Memory B cell (primary cell): ENCODE results near the gene ZEB2.

Source experiments
- ATAC-seq: fragments of 150-1000 bp; cut with Tn5 transposase; 2 replicates; pipeline ENCODE4 v1.10.0; 2021; ENCODE audit warnings: low read depth, mild to moderate bottlenecking, moderate library complexity
- DNase-seq, 2 donors: peaks; one replicate each; pipeline ENCODE4 v3.0.0; 2022; ENCODE audit warnings: low spot score in 2 of 2
- H3K27ac Mint-ChIP-seq: one replicate; pipeline ENCODE4 v1.8.0; 2022; ENCODE audit warnings: mild to moderate bottlenecking, moderate library complexity, mixed read lengths
- H3K27me3 Mint-ChIP-seq: one replicate; pipeline ENCODE4 v1.8.0; 2022; ENCODE audit warnings: mixed read lengths
- H3K36me3 Mint-ChIP-seq: one replicate; pipeline ENCODE4 v1.8.0; 2022; ENCODE audit warnings: mild to moderate bottlenecking, mixed read lengths
- H3K4me1 Mint-ChIP-seq: one replicate; pipeline ENCODE4 v1.8.0; 2022; ENCODE audit warnings: mixed read lengths
- H3K4me3 Mint-ChIP-seq: one replicate; pipeline ENCODE4 v1.8.0; 2022; ENCODE audit warnings: mild to moderate bottlenecking, moderate library complexity, mixed read lengths
- H3K9me3 Mint-ChIP-seq: one replicate; pipeline ENCODE4 v1.8.0; 2022; ENCODE audit warnings: mixed read lengths

ZEB2 gene

GRCh38 chr2:144513388-144514101 is 6.4 kb downstream of the ZEB2 start:
- peaks cover 9% of the 10 kb centered on the region for H3K36me3 Mint-ChIP-seq
- H3K4me3 Mint-ChIP-seq: peak overlapping the region; percentile 81
- no peaks in the 10 kb centered on the region for H3K9me3 Mint-ChIP-seq
- peaks cover 64% of the 10 kb centered on the region for H3K4me1 Mint-ChIP-seq
- peak overlapping the region; percentile 97 for H3K27ac Mint-ChIP-seq
- H3K27me3 Mint-ChIP-seq: no peaks in the 10 kb centered on the region
- ATAC-seq: no peak
- no peak for DNase-seq

DNA sequence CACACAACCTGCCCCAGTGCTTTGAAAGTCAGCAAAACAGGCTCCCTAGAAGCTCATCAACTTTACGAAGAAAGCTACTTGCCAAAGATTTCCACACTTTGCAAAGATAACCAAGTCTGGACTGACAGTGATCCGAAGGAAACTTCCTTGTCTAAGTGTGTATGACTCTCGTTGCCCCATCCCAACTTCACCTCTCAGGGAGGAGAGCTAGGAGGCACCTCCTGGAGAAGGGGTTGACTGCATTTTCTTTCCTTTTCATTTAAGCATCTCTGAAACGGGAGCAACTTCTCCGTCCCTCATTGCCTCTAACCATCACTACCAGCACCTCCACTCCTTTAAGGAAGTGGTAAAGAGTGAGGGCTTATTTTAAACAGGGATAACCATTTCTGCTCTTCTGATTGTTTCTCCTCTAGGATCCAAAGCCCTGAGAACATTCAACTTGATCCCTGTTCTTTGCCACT is 7.0 kb downstream of the ZEB2 start:
- peaks cover 69% of the 10 kb centered on the region for H3K4me1 Mint-ChIP-seq
- H3K27ac Mint-ChIP-seq: peak overlapping the region; percentile 97
- no peaks in the 10 kb centered on the region for H3K9me3 Mint-ChIP-seq
- no peaks in the 10 kb centered on the region for H3K27me3 Mint-ChIP-seq
- DNase-seq (no peak), ATAC-seq (no peak)
- H3K4me3 Mint-ChIP-seq: peak overlapping the region; percentile 62
- peaks cover 9% of the 10 kb centered on the region for H3K36me3 Mint-ChIP-seq

DNA sequence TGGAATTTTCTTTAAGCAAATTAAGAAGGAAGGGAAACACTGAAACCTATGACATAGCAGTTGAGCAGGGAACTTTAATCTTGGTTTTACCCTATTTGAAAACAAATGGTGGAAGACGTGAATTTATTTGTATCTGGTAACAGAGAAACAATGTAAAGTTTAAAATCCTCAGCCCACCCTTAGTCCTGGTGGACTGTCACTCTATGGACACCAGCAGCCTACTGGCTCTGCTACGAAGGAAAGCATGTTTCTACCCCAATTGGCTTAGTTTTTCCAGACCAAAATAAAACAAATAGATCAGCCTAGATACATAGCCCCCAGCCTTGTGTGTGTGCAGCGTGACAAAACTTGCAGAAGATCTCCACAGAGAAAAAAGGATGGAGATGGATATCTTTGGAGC is 7.4 kb downstream of the ZEB2 start:
- peak overlapping the region; percentile 27 for H3K4me3 Mint-ChIP-seq
- peak overlapping the region; percentile 97 for H3K27ac Mint-ChIP-seq
- H3K27me3 Mint-ChIP-seq: no peaks in the 10 kb centered on the region

GRCh38 chr2:144511937-144512336 is 8.0 kb downstream of the ZEB2 start:
- ATAC-seq (no peak), DNase-seq (no peak)
- Mint-ChIP-seq H3K9me3 (no peaks in the 10 kb centered on the region), H3K27ac (peak overlapping the region; percentile 97), H3K4me1 (peaks cover 75% of the 10 kb centered on the region), H3K4me3 (no peak overlapping the region), H3K36me3 (peaks cover 7% of the 10 kb centered on the region), H3K27me3 (no peaks in the 10 kb centered on the region)

More for the DNA sequence above, 7.4 kb downstream of the ZEB2 start:
- peaks cover 74% of the 10 kb centered on the region for H3K4me1 Mint-ChIP-seq
- peaks cover 9% of the 10 kb centered on the region for H3K36me3 Mint-ChIP-seq
- no peak for DNase-seq
- no peak for ATAC-seq
- H3K9me3 Mint-ChIP-seq: no peaks in the 10 kb centered on the region

- DNase-seq: no peak
- Mint-ChIP-seq H3K27ac (peak overlapping the region; percentile 97), H3K4me1 (peaks cover 75% of the 10 kb centered on the region), H3K9me3 (no peaks in the 10 kb centered on the region), H3K36me3 (peaks cover 7% of the 10 kb centered on the region), H3K4me3 (peak overlapping the region; percentile 75), H3K27me3 (no peaks in the 10 kb centered on the region)
- no peak for ATAC-seq
Measured at GRCh38 chr2:144511226-144511810, 8.6 kb downstream of the ZEB2 start.

GRCh38 chr2:144510294-144510991 is 9.5 kb downstream of the ZEB2 start:
- peak; percentile 83 for ATAC-seq
- peak overlapping the region; percentile 97 for H3K27ac Mint-ChIP-seq
- peaks cover 74% of the 10 kb centered on the region for H3K4me1 Mint-ChIP-seq
- peaks cover 5% of the 10 kb centered on the region for H3K36me3 Mint-ChIP-seq
- peak overlapping the region; percentile 75 for H3K4me3 Mint-ChIP-seq
- no peaks in the 10 kb centered on the region for H3K9me3 Mint-ChIP-seq
- DNase-seq: no peak
- H3K27me3 Mint-ChIP-seq: no peaks in the 10 kb centered on the region

GRCh38 chr2:144509879-144510221 is 10.1 kb downstream of the ZEB2 start:
- Mint-ChIP-seq H3K9me3 (no peaks in the 10 kb centered on the region), H3K4me1 (peaks cover 75% of the 10 kb centered on the region), H3K4me3 (no peak overlapping the region), H3K27me3 (no peaks in the 10 kb centered on the region), H3K27ac (peak overlapping the region; percentile 97), H3K36me3 (peaks cover 6% of the 10 kb centered on the region)
- no peak for ATAC-seq
- DNase-seq: no peak

GRCh38 chr2:144509001-144509878 is 10.7 kb downstream of the ZEB2 start:
- Mint-ChIP-seq H3K27ac (peak overlapping the region; percentile 97), H3K27me3 (no peaks in the 10 kb centered on the region), H3K9me3 (no peaks in the 10 kb centered on the region), H3K4me1 (peaks cover 74% of the 10 kb centered on the region), H3K4me3 (no peak overlapping the region), H3K36me3 (peaks cover 7% of the 10 kb centered on the region)
- no peak for DNase-seq
- ATAC-seq: no peak

- no peak for DNase-seq
- peak; percentile 17 for ATAC-seq
- no peaks in the 10 kb centered on the region for H3K9me3 Mint-ChIP-seq
- H3K36me3 Mint-ChIP-seq: peaks cover 4% of the 10 kb centered on the region
- no peaks in the 10 kb centered on the region for H3K27me3 Mint-ChIP-seq
- H3K4me1 Mint-ChIP-seq: peaks cover 67% of the 10 kb centered on the region
- peak overlapping the region; percentile 97 for H3K27ac Mint-ChIP-seq
- peak overlapping the region; percentile 48 for H3K4me3 Mint-ChIP-seq
Measured at GRCh38 chr2:144508172-144508851, 11.6 kb downstream of the ZEB2 start.

DNA sequence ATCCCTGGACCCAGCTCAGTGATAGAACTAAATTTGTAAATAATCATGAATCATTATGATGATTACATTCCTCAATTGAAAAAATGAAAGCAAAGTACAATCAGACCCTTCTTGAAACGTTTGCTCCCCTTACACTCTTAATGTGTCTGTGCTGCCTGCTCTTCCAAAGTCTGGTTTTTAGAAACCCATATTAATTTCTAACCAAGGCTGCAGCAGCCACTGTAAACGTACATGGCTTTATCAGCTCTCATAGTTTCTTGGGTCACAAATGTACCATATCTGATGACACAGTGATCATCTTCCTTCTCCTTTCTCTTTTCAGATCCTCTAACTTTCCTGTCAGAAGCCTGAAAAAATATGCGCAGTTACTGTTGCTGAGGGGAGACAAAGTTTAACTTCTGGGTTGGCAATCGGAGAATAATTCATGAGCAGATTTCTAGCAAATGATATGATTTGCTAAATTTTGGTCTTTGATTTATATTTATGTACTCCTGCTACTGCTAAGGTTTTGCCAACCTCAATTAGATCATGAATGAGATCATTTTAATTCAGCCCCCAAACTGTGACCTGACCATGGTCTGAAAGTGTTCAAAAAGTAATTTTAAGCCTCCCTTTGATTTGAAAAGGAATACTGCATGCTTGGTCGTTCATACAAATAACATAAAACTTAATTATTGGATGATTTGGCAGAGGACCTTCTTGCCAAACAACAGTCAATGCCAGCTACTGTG is 12.3 kb downstream of the ZEB2 start:
- Mint-ChIP-seq H3K4me3 (peak overlapping the region; percentile 2), H3K4me1 (peaks cover 60% of the 10 kb centered on the region), H3K27me3 (no peaks in the 10 kb centered on the region), H3K9me3 (no peaks in the 10 kb centered on the region), H3K36me3 (peaks cover 4% of the 10 kb centered on the region), H3K27ac (peak overlapping the region; percentile 97)
- DNase-seq: no peak
- ATAC-seq: no peak

GRCh38 chr2:144505245-144505831 is 14.6 kb downstream of the ZEB2 start:
- no peaks in the 10 kb centered on the region for H3K9me3 Mint-ChIP-seq
- peaks cover 50% of the 10 kb centered on the region for H3K4me1 Mint-ChIP-seq
- ATAC-seq: peak; percentile 26
- peak overlapping the region; percentile 56 for H3K27ac Mint-ChIP-seq
- peaks cover 9% of the 10 kb centered on the region for H3K36me3 Mint-ChIP-seq
- H3K27me3 Mint-ChIP-seq: no peaks in the 10 kb centered on the region
- no peak for DNase-seq
- no peak overlapping the region for H3K4me3 Mint-ChIP-seq

GRCh38 chr2:144504218-144504641 is 15.7 kb downstream of the ZEB2 start:
- ATAC-seq (no peak), DNase-seq (no peak)
- Mint-ChIP-seq H3K4me3 (no peak overlapping the region), H3K27me3 (no peaks in the 10 kb centered on the region), H3K36me3 (peaks cover 9% of the 10 kb centered on the region), H3K27ac (no peak overlapping the region), H3K4me1 (peaks cover 46% of the 10 kb centered on the region), H3K9me3 (no peaks in the 10 kb centered on the region)
